ENCODE results near the gene HYDIN.

HYDIN gene

DNA sequence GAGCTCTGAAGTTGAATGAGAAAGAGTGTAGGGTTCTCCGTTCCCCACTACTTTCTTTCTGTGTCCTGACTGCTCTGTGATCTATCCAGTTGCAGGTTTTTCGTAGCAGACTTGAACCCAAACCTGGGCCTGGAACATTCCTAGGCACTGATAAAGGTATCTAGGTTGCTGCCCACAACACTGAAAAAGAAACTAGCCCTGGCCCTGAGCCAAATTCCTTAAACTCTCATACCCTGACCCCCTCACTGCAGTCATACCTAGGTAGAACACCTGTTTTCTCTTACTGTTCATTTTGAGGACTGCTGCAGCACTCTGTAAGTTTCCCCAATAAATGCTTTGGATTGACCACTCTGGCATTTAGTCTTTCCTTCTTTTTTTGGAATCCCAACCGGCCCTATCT is 5.4 kb downstream of the HYDIN start:
- intact Hi-C loops (cut with DNase I; ENCODE audit: low total_unique reads) = no loop called here
- Histone ChIP-seq H3K4me3 (no peak overlapping the region), H3K4me1 (no peaks in the 10 kb centered on the region), H3K27ac (no peak overlapping the region), H3K9me3 (peaks cover 0 to 20% (median 0%) of the 10 kb centered on the region in 3 donors), H3K36me3 (no peaks in the 10 kb centered on the region), H3K27me3 (peaks cover 0 to under 1% of the 10 kb centered on the region in 2 donors)
- TF ChIP-seq, protein P1, sequence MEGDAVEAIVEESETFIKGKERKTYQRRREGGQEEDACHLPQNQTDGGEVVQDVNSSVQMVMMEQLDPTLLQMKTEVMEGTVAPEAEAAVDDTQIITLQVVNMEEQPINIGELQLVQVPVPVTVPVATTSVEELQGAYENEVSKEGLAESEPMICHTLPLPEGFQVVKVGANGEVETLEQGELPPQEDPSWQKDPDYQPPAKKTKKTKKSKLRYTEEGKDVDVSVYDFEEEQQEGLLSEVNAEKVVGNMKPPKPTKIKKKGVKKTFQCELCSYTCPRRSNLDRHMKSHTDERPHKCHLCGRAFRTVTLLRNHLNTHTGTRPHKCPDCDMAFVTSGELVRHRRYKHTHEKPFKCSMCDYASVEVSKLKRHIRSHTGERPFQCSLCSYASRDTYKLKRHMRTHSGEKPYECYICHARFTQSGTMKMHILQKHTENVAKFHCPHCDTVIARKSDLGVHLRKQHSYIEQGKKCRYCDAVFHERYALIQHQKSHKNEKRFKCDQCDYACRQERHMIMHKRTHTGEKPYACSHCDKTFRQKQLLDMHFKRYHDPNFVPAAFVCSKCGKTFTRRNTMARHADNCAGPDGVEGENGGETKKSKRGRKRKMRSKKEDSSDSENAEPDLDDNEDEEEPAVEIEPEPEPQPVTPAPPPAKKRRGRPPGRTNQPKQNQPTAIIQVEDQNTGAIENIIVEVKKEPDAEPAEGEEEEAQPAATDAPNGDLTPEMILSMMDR (IDR thresholded peaks at IDR 0.05) = no peak
- DNase-seq = no peak

DNA sequence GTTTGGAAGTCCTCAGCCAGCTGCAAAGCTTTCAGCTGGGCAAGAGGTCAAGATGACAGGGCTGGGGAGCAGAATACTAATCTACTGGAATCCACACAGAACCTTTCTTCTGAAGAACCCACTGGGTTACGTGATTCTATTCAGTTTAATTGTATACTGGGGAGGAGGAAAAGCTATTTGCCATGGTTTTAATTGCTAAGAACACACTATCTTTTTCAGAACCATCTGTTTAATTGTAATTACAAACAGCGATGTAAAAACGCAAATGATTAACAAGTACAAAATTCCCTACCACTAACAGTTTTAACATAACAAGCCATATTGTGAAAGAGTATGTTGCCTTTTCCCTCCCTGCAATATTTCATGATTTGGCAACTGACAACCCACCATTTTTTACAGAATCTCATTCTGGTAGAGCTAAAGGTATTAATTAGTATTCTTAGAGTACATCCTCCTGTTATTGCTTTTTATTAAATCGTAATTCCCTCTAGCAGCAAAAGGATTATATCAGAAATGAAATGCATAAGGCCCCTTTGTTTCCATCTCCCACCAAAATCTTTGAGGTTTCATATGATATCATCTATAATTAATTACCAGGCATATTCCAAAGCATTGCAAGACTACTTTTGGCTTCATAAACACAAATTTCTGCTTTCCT is 12.1 kb downstream of the HYDIN start:
- H3K27ac ChIP-seq = no peak overlapping the region
- TF ChIP-seq, protein P1 (IDR thresholded peaks at IDR 0.05) = no peak
- no peak for DNase-seq
- H3K4me1 ChIP-seq = no peaks in the 10 kb centered on the region
- intact Hi-C loops (cut with DNase I; ENCODE audit: low total_unique reads) = no loop called here
- H3K36me3 ChIP-seq = no peaks in the 10 kb centered on the region
- H3K4me3 ChIP-seq = no peak overlapping the region
- peaks cover 0 to 8% (median 0%) of the 10 kb centered on the region in 3 donors for H3K9me3 ChIP-seq
- H3K27me3 ChIP-seq = no peaks in the 10 kb centered on the region

DNA sequence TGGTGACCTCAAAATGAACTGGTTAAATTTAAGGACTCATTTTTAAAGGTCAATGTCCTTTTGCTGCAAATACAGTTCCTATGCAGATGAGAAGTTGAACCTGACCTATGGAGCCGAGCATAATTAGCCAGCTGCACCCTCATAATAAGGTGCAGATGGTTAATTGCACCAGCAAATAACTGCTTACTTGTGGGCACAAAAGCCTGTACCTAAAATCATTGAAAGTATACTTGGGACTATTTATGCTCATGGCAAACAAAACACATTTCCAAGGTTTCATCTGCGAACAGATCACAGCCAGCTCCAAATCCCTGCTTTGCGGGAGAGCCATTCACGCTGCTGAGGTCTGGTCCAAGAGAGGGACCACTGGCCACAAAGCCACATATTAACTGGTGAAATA is 13.0 kb downstream of the HYDIN start:
- H3K9me3 ChIP-seq = peaks cover 0 to 8% (median 0%) of the 10 kb centered on the region in 3 donors
- H3K27ac ChIP-seq = no peak overlapping the region
- intact Hi-C loops (cut with DNase I; ENCODE audit: low total_unique reads) = no loop called here
- H3K27me3 ChIP-seq = no peaks in the 10 kb centered on the region
- TF ChIP-seq, protein P1 (IDR thresholded peaks at IDR 0.05) = no peak
- no peak overlapping the region for H3K4me3 ChIP-seq
- no peaks in the 10 kb centered on the region for H3K4me1 ChIP-seq
- no peaks in the 10 kb centered on the region for H3K36me3 ChIP-seq
- DNase-seq = no peak

DNA sequence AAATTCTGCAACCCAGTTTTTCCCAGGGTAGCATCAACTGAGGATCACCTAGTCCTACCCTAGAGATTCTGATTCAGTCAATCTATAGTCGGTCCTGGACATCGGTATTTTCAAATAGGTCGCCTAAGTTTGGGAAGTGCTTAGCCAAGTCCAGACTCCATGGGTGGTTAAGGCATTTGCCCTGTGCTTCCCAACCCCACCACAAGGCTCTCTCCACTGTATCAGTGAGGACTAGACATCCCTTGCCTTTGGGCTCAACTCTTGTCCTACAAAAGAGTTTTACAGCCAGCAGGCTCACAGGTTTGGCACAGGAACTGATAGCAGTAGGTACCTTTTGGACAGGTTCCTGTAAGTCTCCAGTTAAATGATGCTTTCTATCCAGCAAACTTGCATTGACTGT is 13.8 kb downstream of the HYDIN start:
- Histone ChIP-seq H3K4me1 (no peaks in the 10 kb centered on the region), H3K36me3 (no peaks in the 10 kb centered on the region), H3K4me3 (no peak overlapping the region), H3K27me3 (no peaks in the 10 kb centered on the region), H3K9me3 (peaks cover 0 to 5% (median 0%) of the 10 kb centered on the region in 3 donors), H3K27ac (no peak overlapping the region)
- no peak for DNase-seq
- TF ChIP-seq, protein P1 (IDR thresholded peaks at IDR 0.05) = no peak
- intact Hi-C loops (cut with DNase I; ENCODE audit: low total_unique reads) = no loop called here

DNA sequence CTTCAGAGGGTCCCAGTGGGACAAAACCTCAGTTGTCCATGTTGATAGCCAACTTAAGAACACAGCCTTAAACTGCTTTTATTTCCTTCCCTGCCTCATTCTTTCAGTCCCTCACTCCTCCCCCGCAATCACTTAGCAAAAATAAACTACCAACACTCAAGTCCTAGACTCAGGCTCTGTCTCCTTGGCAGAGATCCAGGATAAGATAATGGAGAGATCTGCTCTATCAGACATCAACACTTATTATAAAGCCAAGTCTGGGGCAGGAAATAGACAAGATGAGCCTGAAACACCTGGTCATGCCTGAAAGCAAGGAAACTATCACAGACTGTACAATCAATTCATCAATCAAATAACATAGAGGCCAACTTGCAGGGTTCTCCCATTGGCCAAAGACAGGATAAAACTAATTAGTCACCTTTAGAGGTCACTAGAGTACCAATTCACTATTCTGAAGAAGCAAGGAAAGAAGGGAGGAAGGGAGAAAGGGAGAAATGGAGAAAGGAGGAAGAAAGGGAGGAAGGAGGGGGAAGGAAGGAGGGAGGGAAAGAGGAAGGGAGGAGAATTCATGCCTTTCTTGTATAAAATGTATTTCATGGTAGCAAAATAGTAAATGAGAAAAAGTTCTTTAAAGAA is 15.7 kb downstream of the HYDIN start:
- TF ChIP-seq, protein P1 (IDR thresholded peaks at IDR 0.05) = no peak
- H3K27ac ChIP-seq = no peak overlapping the region
- H3K36me3 ChIP-seq = no peaks in the 10 kb centered on the region
- H3K27me3 ChIP-seq = no peaks in the 10 kb centered on the region
- H3K4me3 ChIP-seq = no peak overlapping the region
- H3K9me3 ChIP-seq = no peaks in the 10 kb centered on the region
- H3K4me1 ChIP-seq = no peaks in the 10 kb centered on the region
- intact Hi-C loops (cut with DNase I; ENCODE audit: low total_unique reads) = no loop called here
- DNase-seq = no peak

All from tibial artery (tissue), 4 donors.